ENCODE data around the gene CAMTA1.

GRCh38 chr1:7422561-7422960 is 637.3 kb downstream of the CAMTA1 start:
- TF ChIP-seq CTCF (IDR thresholded peaks at IDR 0.05), result no peak
- TF ChIP-seq EZH2 (IDR thresholded peaks at IDR 0.05), result no peak
- no peak for TF ChIP-seq EZH2phosphoT487 (IDR thresholded peaks at IDR 0.05)

Measured in neural progenitor cell (in vitro differentiated cells).